Prostate gland (tissue), 2 donors: ENCODE data around the gene TPO.

ENCODE experiments used
- CTCF ChIP-seq, 4 experiments: fragments of 200-600 bp in 2 of 4; fragments of 450-650 bp in 2 of 4; sonication (generic) in 2 of 4; IDR thresholded peaks; 1 replicate in 3 of 4; 2 replicates in 1 of 4; pipeline ENCODE4 v1.5.1; 2016 to 2019; ENCODE audit warnings: antibody characterized with exemption in 4 of 4, mild to moderate bottlenecking in 2 of 4, moderate library complexity in 2 of 4
- POLR2A ChIP-seq: fragments of 450-650 bp; IDR thresholded peaks from one replicate; pipeline ENCODE4 v1.6.1; 2016; ENCODE audit warnings: antibody characterized with exemption, mild to moderate bottlenecking

- no peak for TF ChIP-seq CTCF (IDR thresholded peaks at IDR 0.05)
- no peak for TF ChIP-seq POLR2A
Observed at GRCh38 chr2:1582891-1583341, 169.7 kb downstream of the TPO start.
